HEK293 (cell line): ENCODE measurements around the gene OSCAR.

ENCODE experiments used
- CTCF ChIA-PET: fragments of 350-600 bp; formaldehyde crosslinking; extraction: SDS; loops from one replicate; lab custom pipeline; 2021; ENCODE audit warnings: antibody characterized with exemption; lab: Yijun Ruan, JAX
- POLR2A ChIA-PET: fragments of 300-600 bp; formaldehyde crosslinking; extraction: SDS; loops from one replicate; lab custom pipeline; 2020; ENCODE audit warnings: antibody characterized with exemption, inconsistent platforms; lab: Yijun Ruan, JAX
- H3K27ac ChIP-seq: fragments of 200-500 bp; sonication (Bioruptor generic); 2 replicates; pipeline ENCODE4 v1.5.1; 2014; ENCODE audit warnings: low read depth, low read length, control low read depth, inconsistent platforms; ENCODE audit errors: extremely low read depth
- H3K36me3 ChIP-seq, 2 experiments: fragments of 200-500 bp in 1 of 2; sonication (Bioruptor generic) in 1 of 2; 1 replicate in 1 of 2; 2 replicates in 1 of 2; pipeline ENCODE4 v1.5.1; 2014 to 2017; ENCODE audit warnings: inconsistent platforms in 2 of 2, low read length in 2 of 2; ENCODE audit not compliant: control insufficient read depth in 2 of 2, insufficient read depth in 1 of 2
- H3K4me1 ChIP-seq: fragments of 200-500 bp; sonication (Bioruptor generic); 2 replicates; pipeline ENCODE4 v1.5.1; 2014; ENCODE audit warnings: mild to moderate bottlenecking, low read length, inconsistent platforms; ENCODE audit not compliant: control insufficient read depth, insufficient read depth
- H3K4me3 ChIP-seq: 2 replicates; pipeline ENCODE4 v1.5.1; 2011; ENCODE audit warnings: low read depth, mild to moderate bottlenecking, control low read depth, low read length, moderate library complexity
- H3K9me3 ChIP-seq: fragments of 200-500 bp; sonication (Bioruptor generic); 2 replicates; pipeline ENCODE4 v1.5.1; 2014; ENCODE audit warnings: low read depth, low read length, inconsistent platforms; ENCODE audit not compliant: control insufficient read depth, insufficient read depth
- BCL11A ChIP-seq: fragments of 450-650 bp; formaldehyde crosslinking; IDR thresholded peaks from 2 replicates; pipeline ENCODE4 v1.5.1; 2016; ENCODE audit warnings: low read depth, missing biosample characterization, missing genetic modification characterization
- BCL11B ChIP-seq: fragments of 450-650 bp; formaldehyde crosslinking; IDR thresholded peaks from 2 replicates; pipeline ENCODE4 v1.5.1; 2016; ENCODE audit warnings: low read depth, missing biosample characterization, missing genetic modification characterization
- KLF16 ChIP-seq: fragments of 450-650 bp; formaldehyde crosslinking; IDR thresholded peaks from 2 replicates; pipeline ENCODE4 v1.5.1; 2017; ENCODE audit warnings: missing biosample characterization, missing genetic modification characterization
- KLF9 ChIP-seq: fragments of 450-650 bp; formaldehyde crosslinking; IDR thresholded peaks from 2 replicates; pipeline ENCODE4 v1.5.1; 2016; ENCODE audit warnings: missing biosample characterization, missing genetic modification characterization, low read depth
- REPIN1 ChIP-seq: fragments of 450-650 bp; formaldehyde crosslinking; IDR thresholded peaks from 2 replicates; pipeline ENCODE4 v1.5.1; 2017; ENCODE audit warnings: missing biosample characterization, missing genetic modification characterization, low read depth
- SP3 ChIP-seq: fragments of 450-650 bp; formaldehyde crosslinking; IDR thresholded peaks from 2 replicates; pipeline ENCODE4 v1.5.1; 2016; ENCODE audit warnings: missing biosample characterization, missing genetic modification characterization
- TSHZ1 ChIP-seq: fragments of 450-650 bp; formaldehyde crosslinking; IDR thresholded peaks from 2 replicates; pipeline ENCODE4 v1.5.1; 2016; ENCODE audit warnings: missing biosample characterization, missing genetic modification characterization, borderline replicate concordance
- ZFP69B ChIP-seq: fragments of 450-650 bp; formaldehyde crosslinking; IDR thresholded peaks from 2 replicates; pipeline ENCODE4 v1.5.1; 2016; ENCODE audit warnings: missing biosample characterization, missing genetic modification characterization
- ZNF114 ChIP-seq: fragments of 450-650 bp; formaldehyde crosslinking; IDR thresholded peaks from 2 replicates; pipeline ENCODE4 v1.5.0; 2017; ENCODE audit warnings: missing biosample characterization, missing genetic modification characterization
- ZNF174 ChIP-seq: fragments of 450-650 bp; formaldehyde crosslinking; IDR thresholded peaks from 2 replicates; pipeline ENCODE4 v1.5.0; 2017; ENCODE audit warnings: missing biosample characterization, mild to moderate bottlenecking, missing genetic modification characterization
- ZNF19 ChIP-seq: fragments of 450-650 bp; formaldehyde crosslinking; IDR thresholded peaks from 2 replicates; pipeline ENCODE4; 2016; ENCODE audit warnings: missing biosample characterization, missing genetic modification characterization, low read depth
- ZNF223 ChIP-seq: fragments of 450-650 bp; formaldehyde crosslinking; IDR thresholded peaks from 2 replicates; pipeline ENCODE4 v1.5.1; 2016; ENCODE audit warnings: missing biosample characterization, missing genetic modification characterization
- ZNF292 ChIP-seq: fragments of 450-650 bp; formaldehyde crosslinking; IDR thresholded peaks from 2 replicates; pipeline ENCODE4 v1.5.1; 2016; ENCODE audit warnings: low read depth, missing biosample characterization, missing genetic modification characterization, borderline replicate concordance
- ZNF366 ChIP-seq: fragments of 450-650 bp; formaldehyde crosslinking; conservative IDR thresholded peaks from 2 replicates; pipeline ENCODE4 v1.5.1; 2016; ENCODE audit warnings: missing biosample characterization, missing genetic modification characterization
- ZNF560 ChIP-seq: fragments of 450-650 bp; formaldehyde crosslinking; IDR thresholded peaks from 2 replicates; pipeline ENCODE4 v1.5.1; 2017; ENCODE audit warnings: missing biosample characterization, missing genetic modification characterization, borderline replicate concordance
- ZNF561 ChIP-seq: fragments of 450-650 bp; IDR thresholded peaks from 2 replicates; pipeline ENCODE4 v1.5.1; 2018; ENCODE audit warnings: missing biosample characterization, missing genetic modification characterization, borderline replicate concordance
- ZNF610 ChIP-seq: fragments of 450-650 bp; formaldehyde crosslinking; IDR thresholded peaks from 2 replicates; pipeline ENCODE4 v1.5.1; 2016; ENCODE audit warnings: missing biosample characterization, missing genetic modification characterization, borderline replicate concordance
- ZNF664 ChIP-seq: fragments of 450-650 bp; formaldehyde crosslinking; IDR thresholded peaks from 2 replicates; pipeline ENCODE4 v1.5.1; 2016; ENCODE audit warnings: missing biosample characterization, missing genetic modification characterization
- ZNF777 ChIP-seq: fragments of 450-650 bp; formaldehyde crosslinking; IDR thresholded peaks from 2 replicates; pipeline ENCODE4 v1.5.1; 2017; ENCODE audit warnings: missing biosample characterization, missing genetic modification characterization, borderline replicate concordance
- TF ChIP-seq, protein P1 (sequence below): fragments of 450-650 bp; formaldehyde crosslinking; IDR thresholded peaks from 2 replicates; pipeline ENCODE4 v1.5.1; 2016; ENCODE audit warnings: missing biosample characterization, missing genetic modification characterization
- TF ChIP-seq, protein P2 (sequence below): fragments of 450-650 bp; formaldehyde crosslinking; IDR thresholded peaks from 2 replicates; pipeline ENCODE4 v1.5.1; 2016; ENCODE audit warnings: missing biosample characterization, missing genetic modification characterization
- TF ChIP-seq, protein P3 (sequence below): fragments of 450-650 bp; formaldehyde crosslinking; IDR thresholded peaks from 2 replicates; pipeline ENCODE4 v1.5.1; 2017; ENCODE audit warnings: missing biosample characterization, missing genetic modification characterization

The OSCAR gene

GRCh38 chr19:54137699-54138488, 37.3 kb upstream of the OSCAR start, which contains the start of gene CNOT3 (continued):
- TF ChIP-seq ZNF174 (0 out of 2 replicates have a peak, but pooled peaks have one; percentile 27), KLF16 (tag by site-specific recombination) (peak; percentile 47; the same call in 1 of the 2 replicates), ZNF292 (tag by site-specific recombination) (no peak), ZNF19 (no peak)

- ChIA-PET POLR2A (interaction anchor here (0.6 to 5.5 kb wide), 33 partner anchors 9 to 1587 kb away, joined by 3 to 116 read pairs (median 6); partner anchors contain the start of genes LENG1, LENG8, LENG9 and MBOAT7), CTCF (interaction anchor here (0.6 to 1.7 kb wide), 9 partner anchors 14 to 240 kb away, joined by 3 to 6 read pairs (median 4); partner anchors contain the start of gene LENG1)
- Histone ChIP-seq H3K9me3 (peaks cover 2% of the 10 kb centered on the region), H3K4me1 (peaks cover 13% of the 10 kb centered on the region), H3K27ac (peak overlapping the region; percentile 88; the same call in 1 of the 2 replicates), H3K36me3 (peaks cover 7 to 36% of the 10 kb centered on the region in 2 experiments; a peak in 2 of 3 replicates), H3K4me3 (peak overlapping the region; percentile 94)
- TF ChIP-seq TSHZ1 (tag by site-specific recombination) (peak; percentile 55), ZNF560 (no peak), ZFP69B (tag by site-specific recombination) (no peak), ZNF223 (tag by site-specific recombination) (no peak), SP3 (tag by site-specific recombination) (peak; percentile 95), BCL11B (no peak), ZNF366 (tag by site-specific recombination) (no peak), REPIN1 (tag by site-specific recombination) (no peak), ZNF610 (tag by site-specific recombination) (no peak), BCL11A (tag by site-specific recombination) (no peak), ZNF664 (tag by site-specific recombination) (no peak), ZNF777 (tag by site-specific recombination) (no peak), KLF9 (tag by site-specific recombination) (peak; percentile 75; the same call in 1 of the 2 replicates), ZNF114 (no peak), ZNF561 (peak; percentile 99)
- TF ChIP-seq, protein P1, sequence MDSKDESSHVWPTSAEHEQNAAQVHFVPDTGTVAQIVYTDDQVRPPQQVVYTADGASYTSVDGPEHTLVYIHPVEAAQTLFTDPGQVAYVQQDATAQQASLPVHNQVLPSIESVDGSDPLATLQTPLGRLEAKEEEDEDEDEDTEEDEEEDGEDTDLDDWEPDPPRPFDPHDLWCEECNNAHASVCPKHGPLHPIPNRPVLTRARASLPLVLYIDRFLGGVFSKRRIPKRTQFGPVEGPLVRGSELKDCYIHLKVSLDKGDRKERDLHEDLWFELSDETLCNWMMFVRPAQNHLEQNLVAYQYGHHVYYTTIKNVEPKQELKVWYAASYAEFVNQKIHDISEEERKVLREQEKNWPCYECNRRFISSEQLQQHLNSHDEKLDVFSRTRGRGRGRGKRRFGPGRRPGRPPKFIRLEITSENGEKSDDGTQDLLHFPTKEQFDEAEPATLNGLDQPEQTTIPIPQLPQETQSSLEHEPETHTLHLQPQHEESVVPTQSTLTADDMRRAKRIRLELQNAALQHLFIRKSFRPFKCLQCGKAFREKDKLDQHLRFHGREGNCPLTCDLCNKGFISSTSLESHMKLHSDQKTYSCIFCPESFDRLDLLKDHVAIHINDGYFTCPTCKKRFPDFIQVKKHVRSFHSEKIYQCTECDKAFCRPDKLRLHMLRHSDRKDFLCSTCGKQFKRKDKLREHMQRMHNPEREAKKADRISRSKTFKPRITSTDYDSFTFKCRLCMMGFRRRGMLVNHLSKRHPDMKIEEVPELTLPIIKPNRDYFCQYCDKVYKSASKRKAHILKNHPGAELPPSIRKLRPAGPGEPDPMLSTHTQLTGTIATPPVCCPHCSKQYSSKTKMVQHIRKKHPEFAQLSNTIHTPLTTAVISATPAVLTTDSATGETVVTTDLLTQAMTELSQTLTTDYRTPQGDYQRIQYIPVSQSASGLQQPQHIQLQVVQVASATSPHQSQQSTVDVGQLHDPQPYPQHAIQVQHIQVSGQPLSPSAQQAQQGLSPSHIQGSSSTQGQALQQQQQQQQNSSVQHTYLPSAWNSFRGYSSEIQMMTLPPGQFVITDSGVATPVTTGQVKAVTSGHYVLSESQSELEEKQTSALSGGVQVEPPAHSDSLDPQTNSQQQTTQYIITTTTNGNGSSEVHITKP (tag by site-specific recombination) = peak; percentile 85
- TF ChIP-seq, protein P2, sequence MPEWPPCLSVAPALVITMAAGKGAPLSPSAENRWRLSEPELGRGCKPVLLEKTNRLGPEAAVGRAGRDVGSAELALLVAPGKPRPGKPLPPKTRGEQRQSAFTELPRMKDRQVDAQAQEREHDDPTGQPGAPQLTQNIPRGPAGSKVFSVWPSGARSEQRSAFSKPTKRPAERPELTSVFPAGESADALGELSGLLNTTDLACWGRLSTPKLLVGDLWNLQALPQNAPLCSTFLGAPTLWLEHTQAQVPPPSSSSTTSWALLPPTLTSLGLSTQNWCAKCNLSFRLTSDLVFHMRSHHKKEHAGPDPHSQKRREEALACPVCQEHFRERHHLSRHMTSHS (tag by site-specific recombination) = no peak
- TF ChIP-seq, protein P3, sequence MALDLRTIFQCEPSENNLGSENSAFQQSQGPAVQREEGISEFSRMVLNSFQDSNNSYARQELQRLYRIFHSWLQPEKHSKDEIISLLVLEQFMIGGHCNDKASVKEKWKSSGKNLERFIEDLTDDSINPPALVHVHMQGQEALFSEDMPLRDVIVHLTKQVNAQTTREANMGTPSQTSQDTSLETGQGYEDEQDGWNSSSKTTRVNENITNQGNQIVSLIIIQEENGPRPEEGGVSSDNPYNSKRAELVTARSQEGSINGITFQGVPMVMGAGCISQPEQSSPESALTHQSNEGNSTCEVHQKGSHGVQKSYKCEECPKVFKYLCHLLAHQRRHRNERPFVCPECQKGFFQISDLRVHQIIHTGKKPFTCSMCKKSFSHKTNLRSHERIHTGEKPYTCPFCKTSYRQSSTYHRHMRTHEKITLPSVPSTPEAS (tag by site-specific recombination) = no peak
These were observed 36.5 kb upstream of the OSCAR start for GRCh38 chr19:54136864-54137698.
